ENCODE measurements around the gene GAS2. TPM values are rescaled to one million over a fixed set of nuclear protein-coding genes. Genes with fewer than 3 reads are reported as not detected.

The GAS2 gene
- total RNA-seq, 2 donors from 2014 or later: 0.95 TPM; not detected in 1

GRCh38 chr11:22795914-22796313 lies 129.5 kb downstream of the GAS2 start:
- Histone ChIP-seq H3K27ac (no peak overlapping the region), H3K36me3 (no peaks in the 10 kb centered on the region), H3K9me3 (no peaks in the 10 kb centered on the region), H3K27me3 (replicated peaks; ENCODE audit: insufficient read depth) (no peaks in the 10 kb centered on the region), H3K4me3 (no peak overlapping the region), H3K4me1 (ENCODE audit: control insufficient read depth in 1 of 2, low read depth in 2 of 2) (no peaks in the 10 kb centered on the region)
- ATAC-seq (ENCODE audit: insufficient number of reproducible peaks, low FRiP score, low read depth) (no peak), DNase-seq (ENCODE audit: low spot score) (no peak)
- TF ChIP-seq, protein P1, sequence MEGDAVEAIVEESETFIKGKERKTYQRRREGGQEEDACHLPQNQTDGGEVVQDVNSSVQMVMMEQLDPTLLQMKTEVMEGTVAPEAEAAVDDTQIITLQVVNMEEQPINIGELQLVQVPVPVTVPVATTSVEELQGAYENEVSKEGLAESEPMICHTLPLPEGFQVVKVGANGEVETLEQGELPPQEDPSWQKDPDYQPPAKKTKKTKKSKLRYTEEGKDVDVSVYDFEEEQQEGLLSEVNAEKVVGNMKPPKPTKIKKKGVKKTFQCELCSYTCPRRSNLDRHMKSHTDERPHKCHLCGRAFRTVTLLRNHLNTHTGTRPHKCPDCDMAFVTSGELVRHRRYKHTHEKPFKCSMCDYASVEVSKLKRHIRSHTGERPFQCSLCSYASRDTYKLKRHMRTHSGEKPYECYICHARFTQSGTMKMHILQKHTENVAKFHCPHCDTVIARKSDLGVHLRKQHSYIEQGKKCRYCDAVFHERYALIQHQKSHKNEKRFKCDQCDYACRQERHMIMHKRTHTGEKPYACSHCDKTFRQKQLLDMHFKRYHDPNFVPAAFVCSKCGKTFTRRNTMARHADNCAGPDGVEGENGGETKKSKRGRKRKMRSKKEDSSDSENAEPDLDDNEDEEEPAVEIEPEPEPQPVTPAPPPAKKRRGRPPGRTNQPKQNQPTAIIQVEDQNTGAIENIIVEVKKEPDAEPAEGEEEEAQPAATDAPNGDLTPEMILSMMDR (IDR thresholded peaks at IDR 0.05): no peak

- Histone ChIP-seq H3K9me3 (no peaks in the 10 kb centered on the region), H3K4me1 (ENCODE audit: control insufficient read depth in 1 of 2, low read depth in 2 of 2) (no peaks in the 10 kb centered on the region), H3K4me3 (no peak overlapping the region), H3K27ac (no peak overlapping the region), H3K27me3 (replicated peaks; ENCODE audit: insufficient read depth) (no peaks in the 10 kb centered on the region), H3K36me3 (no peaks in the 10 kb centered on the region)
- TF ChIP-seq, protein P1 (IDR thresholded peaks at IDR 0.05): no peak
- DNase-seq (ENCODE audit: low spot score) (no peak), ATAC-seq (ENCODE audit: insufficient number of reproducible peaks, low FRiP score, low read depth) (no peak)
These were observed 130.6 kb downstream of the GAS2 start for GRCh38 chr11:22797047-22797446.

GRCh38 chr11:22798901-22799300 lies 132.5 kb downstream of the GAS2 start:
- H3K27ac ChIP-seq: no peak overlapping the region
- TF ChIP-seq, protein P1 (IDR thresholded peaks at IDR 0.05): no peak
- H3K4me3 ChIP-seq: no peak overlapping the region
- DNase-seq (ENCODE audit: low spot score): no peak
- no peak for ATAC-seq (ENCODE audit: insufficient number of reproducible peaks, low FRiP score, low read depth)
- no peaks in the 10 kb centered on the region for H3K36me3 ChIP-seq
- no peaks in the 10 kb centered on the region for H3K9me3 ChIP-seq
- H3K4me1 ChIP-seq (ENCODE audit: control insufficient read depth in 1 of 2, low read depth in 2 of 2): no peaks in the 10 kb centered on the region
- no peaks in the 10 kb centered on the region for H3K27me3 ChIP-seq (replicated peaks; ENCODE audit: insufficient read depth)

GRCh38 chr11:22800482-22800881 lies 134.1 kb downstream of the GAS2 start:
- DNase-seq (ENCODE audit: low spot score): no peak
- ATAC-seq (ENCODE audit: insufficient number of reproducible peaks, low FRiP score, low read depth): no peak
- H3K9me3 ChIP-seq: no peaks in the 10 kb centered on the region
- H3K27ac ChIP-seq: no peak overlapping the region
- no peaks in the 10 kb centered on the region for H3K36me3 ChIP-seq
- TF ChIP-seq, protein P1 (IDR thresholded peaks at IDR 0.05): no peak
- H3K4me1 ChIP-seq (ENCODE audit: control insufficient read depth in 1 of 2, low read depth in 2 of 2): no peaks in the 10 kb centered on the region
- no peaks in the 10 kb centered on the region for H3K27me3 ChIP-seq (replicated peaks; ENCODE audit: insufficient read depth)
- H3K4me3 ChIP-seq: no peak overlapping the region

GRCh38 chr11:22802861-22803260 lies 136.4 kb downstream of the GAS2 start:
- Histone ChIP-seq H3K27ac (no peak overlapping the region), H3K4me3 (no peak overlapping the region), H3K27me3 (replicated peaks; ENCODE audit: insufficient read depth) (no peaks in the 10 kb centered on the region), H3K4me1 (ENCODE audit: control insufficient read depth in 1 of 2, low read depth in 2 of 2) (no peaks in the 10 kb centered on the region), H3K36me3 (no peaks in the 10 kb centered on the region), H3K9me3 (no peaks in the 10 kb centered on the region)
- ATAC-seq (ENCODE audit: insufficient number of reproducible peaks, low FRiP score, low read depth): no peak
- TF ChIP-seq, protein P1 (IDR thresholded peaks at IDR 0.05): no peak
- DNase-seq (ENCODE audit: low spot score): no peak
